CD8-positive, alpha-beta memory T cell (primary cell): ENCODE measurements around the gene ABCA4. TPM values are rescaled to one million over a fixed set of nuclear protein-coding genes. Genes with fewer than 3 reads are reported as not detected.

Experiments
- CTCF ChIA-PET: fragments of 350-600 bp; sonication (Branson Sonifier 250); formaldehyde crosslinking; loops from one replicate; lab custom pipeline; 2021; ENCODE audit warnings: antibody characterized with exemption; lab: Charles Lee
- POLR2A ChIA-PET: fragments of 350-600 bp; sonication (Branson Sonifier 250); formaldehyde crosslinking; loops from one replicate; lab custom pipeline; 2021; ENCODE audit warnings: antibody characterized with exemption; lab: Charles Lee
- DNase-seq, 5 donors: peaks; one replicate each; pipeline versions ENCODE4 v3.0.0 to v3.0.0-alpha.2; 2020 to 2022; ENCODE audit warnings: mixed read lengths in 1 of 5
- H3K27ac ChIP-seq: one replicate; pipeline ENCODE4 v1.7.0; 2013; ENCODE audit warnings: low read depth, mild to moderate bottlenecking, low read length, moderate library complexity
- H3K27me3 ChIP-seq: 2 replicates; pipeline ENCODE4 v1.7.0; 2013; ENCODE audit warnings: low read length, mild to moderate bottlenecking; ENCODE audit not compliant: insufficient read depth, poor library complexity, severe bottlenecking
- H3K36me3 ChIP-seq: 2 replicates; pipeline ENCODE4 v1.7.0; 2013; ENCODE audit warnings: mild to moderate bottlenecking, low read length, moderate library complexity; ENCODE audit not compliant: insufficient read depth
- H3K4me1 ChIP-seq: 2 replicates; pipeline ENCODE4 v1.7.0; 2013; ENCODE audit warnings: mild to moderate bottlenecking, low read length, moderate library complexity; ENCODE audit not compliant: insufficient read depth
- H3K4me3 ChIP-seq: 2 replicates; pipeline ENCODE4 v1.7.0; 2013; ENCODE audit warnings: mild to moderate bottlenecking, low read length
- H3K9me3 ChIP-seq: 2 replicates; pipeline ENCODE4 v1.7.0; 2013; ENCODE audit warnings: mild to moderate bottlenecking, low read length
- H3K27ac Mint-ChIP-seq, 8 donors: one replicate each; pipeline ENCODE4 v1.8.0; 2020 to 2021; ENCODE audit warnings: mixed read lengths in 8 of 8, mild to moderate bottlenecking in 6 of 8, inconsistent platforms in 3 of 8, moderate library complexity in 3 of 8
- H3K27me3 Mint-ChIP-seq, 2 donors: one replicate each; pipeline ENCODE4 v1.8.0; 2020 to 2021; ENCODE audit warnings: mixed read lengths in 2 of 2, mild to moderate bottlenecking in 1 of 2, moderate library complexity in 1 of 2
- H3K36me3 Mint-ChIP-seq, 3 donors: one replicate each; pipeline ENCODE4 v1.8.0; 2020 to 2021; ENCODE audit warnings: mixed read lengths in 3 of 3, inconsistent platforms in 1 of 3, mild to moderate bottlenecking in 1 of 3
- H3K4me1 Mint-ChIP-seq, 3 donors: one replicate each; pipeline ENCODE4 v1.8.0; 2020 to 2021; ENCODE audit warnings: mixed read lengths in 3 of 3, inconsistent platforms in 1 of 3, mild to moderate bottlenecking in 1 of 3
- H3K4me3 Mint-ChIP-seq, 7 donors: one replicate each; pipeline ENCODE4 v1.8.0; 2020 to 2021; ENCODE audit warnings: mixed read lengths in 7 of 7, mild to moderate bottlenecking in 6 of 7, moderate library complexity in 4 of 7, inconsistent platforms in 2 of 7
- H3K9me3 Mint-ChIP-seq, 5 donors: one replicate each; pipeline ENCODE4 v1.8.0; 2020 to 2022; ENCODE audit warnings: mixed read lengths in 5 of 5, mild to moderate bottlenecking in 3 of 5, moderate library complexity in 2 of 5, inconsistent platforms in 1 of 5
- polyA plus RNA-seq: library from polyadenylated mRNA; unstranded; fragments of 300-500 nt; fragmentation: Illumina TruSeq; gene quantifications from one replicate; pipeline ENCODE4 v1.2.3, GENCODE V29; 2021
- total RNA-seq, 2 experiments: library from RNA; stranded (reverse); gene quantifications; one replicate each; pipeline ENCODE4 v1.2.3, GENCODE V29; 2021

The ABCA4 gene
- total and polyA plus RNA-seq, 3 experiments from 2014 or later: not detected

GRCh38 chr1:94070865-94071264, 50.1 kb downstream of the ABCA4 start:
- H3K4me3 ChIP-seq: no peak overlapping the region
- no peaks in the 10 kb centered on the region for H3K27me3 ChIP-seq
- DNase-seq: no peak
- H3K36me3 ChIP-seq: no peaks in the 10 kb centered on the region
- no peak overlapping the region for H3K27ac ChIP-seq
- no peaks in the 10 kb centered on the region for H3K9me3 ChIP-seq
- no peak overlapping the region for H3K27ac Mint-ChIP-seq
- H3K9me3 Mint-ChIP-seq: no peaks in the 10 kb centered on the region
- H3K4me3 Mint-ChIP-seq: no peak overlapping the region
- peaks cover 0 to 4% of the 10 kb centered on the region in 2 donors for H3K27me3 Mint-ChIP-seq
- CTCF ChIA-PET: interaction anchor here (1.1 to 2.0 kb wide), 4 partner anchors 9 to 31 kb away, joined by 3 to 4 read pairs (median 4); no protein-coding TSS in a partner anchor
- no peaks in the 10 kb centered on the region for H3K4me1 ChIP-seq
- no peaks in the 10 kb centered on the region for H3K36me3 Mint-ChIP-seq
- peaks cover 0 to 7% (median 4%) of the 10 kb centered on the region in 3 donors for H3K4me1 Mint-ChIP-seq
- POLR2A ChIA-PET: no interaction called here

GRCh38 chr1:94069919-94070285, 51.0 kb downstream of the ABCA4 start:
- Histone ChIP-seq H3K27me3 (no peaks in the 10 kb centered on the region), H3K4me3 (no peak overlapping the region), H3K27ac (no peak overlapping the region), H3K36me3 (no peaks in the 10 kb centered on the region), H3K4me1 (no peaks in the 10 kb centered on the region), H3K9me3 (no peaks in the 10 kb centered on the region)
- H3K36me3 Mint-ChIP-seq: no peaks in the 10 kb centered on the region
- H3K9me3 Mint-ChIP-seq: no peaks in the 10 kb centered on the region
- no peak overlapping the region for H3K4me3 Mint-ChIP-seq
- H3K27me3 Mint-ChIP-seq: peaks cover 2 to 4% of the 10 kb centered on the region in 2 donors
- CTCF ChIA-PET: interaction anchor here (1.1 to 2.0 kb wide), 2 partner anchors 10 to 30 kb away, joined by 3 to 4 read pairs; no protein-coding TSS in a partner anchor
- H3K4me1 Mint-ChIP-seq: peaks cover 0 to 7% (median 4%) of the 10 kb centered on the region in 3 donors
- DNase-seq: no peak
- H3K27ac Mint-ChIP-seq: no peak overlapping the region
- POLR2A ChIA-PET: no interaction called here

GRCh38 chr1:94068999-94069918, 51.7 kb downstream of the ABCA4 start:
- Histone ChIP-seq H3K9me3 (no peaks in the 10 kb centered on the region), H3K27me3 (no peaks in the 10 kb centered on the region), H3K27ac (no peak overlapping the region), H3K4me1 (no peaks in the 10 kb centered on the region), H3K4me3 (no peak overlapping the region), H3K36me3 (no peaks in the 10 kb centered on the region)
- H3K4me3 Mint-ChIP-seq: no peak overlapping the region
- DNase-seq: no peak
- H3K27ac Mint-ChIP-seq: no peak overlapping the region
- CTCF ChIA-PET: interaction anchor here (2.0 kb wide), 1 partner anchor 9 kb away, joined by 4 read pairs; no protein-coding TSS in a partner anchor
- no peaks in the 10 kb centered on the region for H3K36me3 Mint-ChIP-seq
- H3K4me1 Mint-ChIP-seq: peaks cover 0 to 7% (median 4%) of the 10 kb centered on the region in 3 donors
- H3K27me3 Mint-ChIP-seq: peaks cover 3 to 4% of the 10 kb centered on the region in 2 donors
- H3K9me3 Mint-ChIP-seq: no peaks in the 10 kb centered on the region
- POLR2A ChIA-PET: no interaction called here

GRCh38 chr1:94068096-94068998, 52.6 kb downstream of the ABCA4 start:
- H3K9me3 Mint-ChIP-seq: no peaks in the 10 kb centered on the region
- Histone ChIP-seq H3K27me3 (no peaks in the 10 kb centered on the region), H3K9me3 (no peaks in the 10 kb centered on the region), H3K4me1 (no peaks in the 10 kb centered on the region), H3K4me3 (no peak overlapping the region), H3K36me3 (no peaks in the 10 kb centered on the region), H3K27ac (no peak overlapping the region)
- ChIA-PET CTCF (interaction anchor here (1.2 kb wide), 1 partner anchor 13 kb away, joined by 3 read pairs; no protein-coding TSS in a partner anchor), POLR2A (no interaction called here)
- H3K4me1 Mint-ChIP-seq: peaks cover 0 to 7% (median 4%) of the 10 kb centered on the region in 3 donors
- DNase-seq: no peak
- H3K4me3 Mint-ChIP-seq: no peak overlapping the region
- H3K27ac Mint-ChIP-seq: no peak overlapping the region
- peaks cover 4% of the 10 kb centered on the region in 2 donors for H3K27me3 Mint-ChIP-seq
- no peaks in the 10 kb centered on the region for H3K36me3 Mint-ChIP-seq

- CTCF ChIA-PET: interaction anchor here (1.2 kb wide), 1 partner anchor 14 kb away, joined by 3 read pairs; no protein-coding TSS in a partner anchor
- H3K4me1 Mint-ChIP-seq: peaks cover 0 to 3% (median 0%) of the 10 kb centered on the region in 3 donors
- Histone ChIP-seq H3K4me1 (no peaks in the 10 kb centered on the region), H3K36me3 (no peaks in the 10 kb centered on the region), H3K9me3 (no peaks in the 10 kb centered on the region), H3K4me3 (no peak overlapping the region), H3K27me3 (no peaks in the 10 kb centered on the region), H3K27ac (no peak overlapping the region)
- POLR2A ChIA-PET: no interaction called here
- no peak overlapping the region for H3K27ac Mint-ChIP-seq
- H3K36me3 Mint-ChIP-seq: no peaks in the 10 kb centered on the region
- no peak overlapping the region for H3K4me3 Mint-ChIP-seq
- H3K9me3 Mint-ChIP-seq: no peaks in the 10 kb centered on the region
- peaks cover 4 to 8% of the 10 kb centered on the region in 2 donors for H3K27me3 Mint-ChIP-seq
- no peak for DNase-seq
Measured at GRCh38 chr1:94067196-94067595, 53.8 kb downstream of the ABCA4 start.

GRCh38 chr1:94063379-94063778, 57.6 kb downstream of the ABCA4 start:
- Mint-ChIP-seq H3K36me3 (no peaks in the 10 kb centered on the region), H3K27me3 (peaks cover 12 to 28% of the 10 kb centered on the region in 2 donors), H3K4me1 (no peaks in the 10 kb centered on the region), H3K9me3 (no peaks in the 10 kb centered on the region), H3K4me3 (no peak overlapping the region), H3K27ac (no peak overlapping the region)
- DNase-seq: no peak
- ChIA-PET CTCF (no interaction called here), POLR2A (no interaction called here)
- no peaks in the 10 kb centered on the region for H3K9me3 ChIP-seq
- no peak overlapping the region for H3K4me3 ChIP-seq
- H3K4me1 ChIP-seq: no peaks in the 10 kb centered on the region
- H3K27ac ChIP-seq: no peak overlapping the region
- H3K27me3 ChIP-seq: no peaks in the 10 kb centered on the region
- H3K36me3 ChIP-seq: no peaks in the 10 kb centered on the region

DNA sequence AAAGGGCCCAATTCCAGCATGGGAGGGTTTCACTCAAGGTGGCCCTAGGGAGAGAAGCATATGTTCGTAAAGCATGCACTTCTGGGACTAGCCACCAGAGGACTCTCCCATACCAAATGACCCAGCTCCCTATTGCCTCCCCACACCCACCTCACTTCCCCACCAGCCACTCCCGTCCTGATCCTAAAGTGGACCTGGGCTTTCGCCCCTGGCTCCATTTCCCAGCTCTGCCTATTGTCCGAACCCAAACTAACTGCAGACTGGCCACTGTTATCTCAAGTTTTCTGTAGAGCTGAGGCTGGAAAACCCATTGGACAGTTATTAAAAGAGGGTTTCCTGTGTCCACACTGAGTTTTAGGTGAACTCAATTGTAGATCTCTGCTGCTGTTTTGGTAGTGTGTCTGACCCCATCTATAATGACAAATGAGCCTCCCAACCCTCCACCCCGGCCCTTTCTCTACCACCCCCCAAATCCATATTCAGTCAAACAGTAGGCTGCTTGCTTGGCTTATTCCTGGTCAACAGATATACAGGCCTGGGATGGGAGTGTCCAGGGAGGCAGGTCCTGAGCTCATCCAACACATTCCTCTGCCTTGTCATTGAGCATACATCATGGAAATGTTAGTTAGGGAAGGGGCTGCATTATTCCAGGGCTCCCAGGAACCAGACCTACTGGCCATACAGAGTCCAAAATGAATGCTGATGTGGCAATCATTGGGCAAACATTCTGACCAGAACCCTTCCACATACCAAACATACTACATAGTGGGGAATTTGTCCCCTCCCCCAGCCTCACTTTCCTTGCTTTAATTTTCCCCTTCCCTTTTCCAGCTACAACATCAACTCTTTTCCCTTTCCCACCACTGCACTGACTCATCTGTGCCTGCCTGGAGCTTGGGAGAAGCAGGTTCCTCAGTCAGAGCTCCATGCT, 59.2 kb downstream of the ABCA4 start:
- POLR2A ChIA-PET: no interaction called here
- no peaks in the 10 kb centered on the region for H3K36me3 Mint-ChIP-seq
- no peak overlapping the region for H3K4me3 ChIP-seq
- DNase-seq: peak in 1 of 5 donors; percentile 12
- CTCF ChIA-PET: interaction anchor here (0.8 kb wide), 1 partner anchor 9 kb away, joined by 3 read pairs; no protein-coding TSS in a partner anchor
- H3K36me3 ChIP-seq: no peaks in the 10 kb centered on the region
- H3K4me1 ChIP-seq: no peaks in the 10 kb centered on the region
- H3K27ac Mint-ChIP-seq: no peak overlapping the region
- H3K27me3 ChIP-seq: no peaks in the 10 kb centered on the region
- no peak overlapping the region for H3K4me3 Mint-ChIP-seq
- H3K9me3 ChIP-seq: no peaks in the 10 kb centered on the region
- H3K4me1 Mint-ChIP-seq: no peaks in the 10 kb centered on the region
- peaks cover 14 to 33% of the 10 kb centered on the region in 2 donors for H3K27me3 Mint-ChIP-seq
- no peak overlapping the region for H3K27ac ChIP-seq
- no peaks in the 10 kb centered on the region for H3K9me3 Mint-ChIP-seq
